Renal cortical epithelial cell (primary cell): ENCODE measurements around the gene NASP. TPM values are rescaled to one million over a fixed set of nuclear protein-coding genes. Genes with fewer than 3 reads are reported as not detected.

ENCODE experiments used
- DNase-seq: peaks from one replicate; pipeline ENCODE4 v3.0.0-alpha.2; 2011; ENCODE audit warnings: low read depth
- total RNA-seq: library from RNA; depleted of rRNA; stranded (reverse); fragments of >200 nt; gene quantifications from 2 replicates; pipeline ENCODE4 v1.2.3, GENCODE V29; 2014

The NASP gene
- total RNA-seq, result 31.4 and 46.4 TPM in 2 replicates

- peak; percentile 51 for DNase-seq
These were observed at the start of gene NASP for GRCh38 chr1:45583666-45584350. NASP (plus strand) TSS chr1:45584041; CDS start chr1:45584147, 106 bp downstream.

GRCh38 chr1:45535988-45536766, 47.7 kb upstream of the NASP start:
- no peak for DNase-seq

- no peak for DNase-seq
These were observed 47.0 kb upstream of the NASP start for GRCh38 chr1:45536886-45537285.

GRCh38 chr1:45541193-45541592, 42.6 kb upstream of the NASP start:
- no peak for DNase-seq

- DNase-seq, result peak; percentile 38
These were observed 41.2 kb upstream of the NASP start for GRCh38 chr1:45542591-45542990.

- peak; percentile 65 for DNase-seq
These were observed 40.0 kb upstream of the NASP start for GRCh38 chr1:45543581-45544417.

- no peak for DNase-seq
These were observed 39.3 kb upstream of the NASP start for GRCh38 chr1:45544530-45544929.

GRCh38 chr1:45545019-45545493, 38.8 kb upstream of the NASP start:
- peak; percentile 29 for DNase-seq

- DNase-seq, result no peak
These were observed 38.1 kb upstream of the NASP start for GRCh38 chr1:45545553-45546310.

GRCh38 chr1:45550401-45551351, 33.2 kb upstream of the NASP start, which contains the start of gene AKR1A1:
AKR1A1 (plus strand) TSS chr1:45550826; CDS start chr1:45561795, 10,969 bp downstream.
- DNase-seq, result peak; percentile 73

GRCh38 chr1:45551684-45552083, 32.2 kb upstream of the NASP start:
- DNase-seq, result no peak

- peak; percentile 33 for DNase-seq
These were observed 31.5 kb upstream of the NASP start for GRCh38 chr1:45552331-45552730.

- DNase-seq, result no peak
These were observed 29.6 kb upstream of the NASP start for GRCh38 chr1:45554198-45554597.

GRCh38 chr1:45557422-45557944, 26.4 kb upstream of the NASP start:
- DNase-seq, result peak; percentile 25

GRCh38 chr1:45563843-45564242, 20.0 kb upstream of the NASP start:
- no peak for DNase-seq

- DNase-seq, result no peak
These were observed 17.1 kb upstream of the NASP start for GRCh38 chr1:45566722-45567121.

- no peak for DNase-seq
These were observed 15.9 kb upstream of the NASP start for GRCh38 chr1:45567911-45568310.

- no peak for DNase-seq
These were observed 15.4 kb upstream of the NASP start for GRCh38 chr1:45568421-45568820.

GRCh38 chr1:45569571-45569961, 14.3 kb upstream of the NASP start:
- DNase-seq, result no peak
